A549 (cell line): ENCODE data around the gene TCF3. TPM values are rescaled to one million over a fixed set of nuclear protein-coding genes. Genes with fewer than 3 reads are reported as not detected.

Source experiments
- ATAC-seq, 2 experiments: fragments of 200-7000 bp in 1 of 2; fragments of >200 bp in 1 of 2; cut with Nextera tagmentation in 1 of 2; cut with Tn5 transposase in 1 of 2; 3 replicates each; pipeline versions ENCODE4 v1.8.0 to v1.9.1; 2018 to 2020; ENCODE audit warnings: mild to moderate bottlenecking in 1 of 2, moderate library complexity in 1 of 2
- CTCF ChIA-PET: fragments of 300-600 bp; sonication (Branson Sonifier 250); formaldehyde crosslinking; extraction: SDS; loops from one replicate; lab custom pipeline; 2021; ENCODE audit warnings: antibody characterized with exemption, inconsistent platforms; lab: Yijun Ruan, JAX
- POLR2A ChIA-PET: fragments of 350-600 bp; formaldehyde crosslinking; extraction: SDS; loops from one replicate; lab custom pipeline; 2021; ENCODE audit warnings: antibody characterized with exemption, inconsistent platforms; lab: Yijun Ruan, JAX
- DNase-seq, 2 experiments: peaks; one replicate each; pipeline versions ENCODE4 v3.0.0 to v3.0.0-alpha.2; 2011 to 2016; ENCODE audit warnings: low read depth in 1 of 2, low spot score in 1 of 2
- FAIRE-seq: peaks from 2 replicates; lab custom pipeline; 2011; peaks lifted over from hg19 to GRCh38; lab: Jason Lieb, UNC
- H3K27ac ChIP-seq, 2 experiments: fragments of >200 bp; sonication (Bioruptor Twin); formaldehyde crosslinking; 3 replicates each; pipeline ENCODE4 v1.5.1; 2016 to 2017
- H3K4me1 ChIP-seq: fragments of >200 bp; sonication (Bioruptor Twin); formaldehyde crosslinking; 3 replicates; pipeline ENCODE4 v1.6.1; 2016
- H3K4me2 ChIP-seq: fragments of >200 bp; sonication (Bioruptor Twin); formaldehyde crosslinking; 3 replicates; pipeline ENCODE4 v1.6.1; 2016
- H3K4me3 ChIP-seq: fragments of >200 bp; sonication (Bioruptor Twin); formaldehyde crosslinking; 3 replicates; pipeline ENCODE4 v1.5.1; 2016
- H3K9me3 ChIP-seq: fragments of >200 bp; sonication (Bioruptor Twin); formaldehyde crosslinking; 3 replicates; pipeline ENCODE4 v1.6.1; 2016
- BHLHE40 ChIP-seq: IDR thresholded peaks from 2 replicates; pipeline ENCODE4 v1.6.1; 2012; ENCODE audit warnings: low read depth, low read length, inconsistent platforms
- CBX8 ChIP-seq: fragments of 200-600 bp; sonication (generic); IDR thresholded peaks from 2 replicates; pipeline ENCODE4 v1.6.1; 2016
- CTCF ChIP-seq: fragments of >200 bp; sonication (Bioruptor Twin); formaldehyde crosslinking; IDR thresholded peaks from 3 replicates; pipeline ENCODE4 v1.5.1; 2016
- E2F6 ChIP-seq: IDR thresholded peaks from 2 replicates; pipeline ENCODE4 v1.6.1; 2012; ENCODE audit warnings: low read depth, borderline replicate concordance
- EHF ChIP-seq: fragments of 250-450 bp; sonication (Bioruptor Pico); IDR thresholded peaks from 2 replicates; pipeline ENCODE4 v1.5.0; 2020; ENCODE audit warnings: mild to moderate bottlenecking
- EHMT2 ChIP-seq: fragments of 200-600 bp; sonication (generic); IDR thresholded peaks from 2 replicates; pipeline ENCODE4 v1.6.1; 2016; ENCODE audit warnings: antibody characterized with exemption, low read depth, mild to moderate bottlenecking, moderate library complexity
- ESRRA ChIP-seq: fragments of 150-350 bp; IDR thresholded peaks from 2 replicates; pipeline ENCODE4 v1.6.1; 2014; ENCODE audit warnings: mild to moderate bottlenecking, low read length, borderline replicate concordance
- GATA3 ChIP-seq: IDR thresholded peaks from 2 replicates; pipeline ENCODE4 v1.6.1; 2012; ENCODE audit warnings: borderline replicate concordance
- HEYL ChIP-seq: fragments of 250-450 bp; sonication (Bioruptor Pico); IDR thresholded peaks from 2 replicates; pipeline ENCODE4 v1.8.0; 2021; ENCODE audit warnings: mild to moderate bottlenecking, moderate library complexity
- HMGXB4 ChIP-seq: fragments of 250-450 bp; sonication (Bioruptor Pico); IDR thresholded peaks from 2 replicates; pipeline ENCODE4 v1.5.0; 2021; ENCODE audit warnings: mild to moderate bottlenecking, moderate library complexity, borderline replicate concordance
- HOXB13 ChIP-seq: fragments of 250-450 bp; sonication (Bioruptor Pico); IDR thresholded peaks from 2 replicates; pipeline ENCODE4 v1.5.0; 2020; ENCODE audit warnings: low read depth, mild to moderate bottlenecking, moderate library complexity
- HOXB5 ChIP-seq: fragments of 250-450 bp; sonication (Bioruptor Pico); IDR thresholded peaks from 2 replicates; pipeline ENCODE4 v1.5.0; 2020; ENCODE audit warnings: mild to moderate bottlenecking, moderate library complexity
- JUN ChIP-seq, 2 experiments: fragments of >200 bp; sonication (Bioruptor Twin); formaldehyde crosslinking; IDR thresholded peaks; 2 replicates in 1 of 2; 3 replicates in 1 of 2; pipeline ENCODE4 v1.6.1; 2016 to 2017
- JUNB ChIP-seq: fragments of >200 bp; sonication (Bioruptor Twin); formaldehyde crosslinking; IDR thresholded peaks from 2 replicates; pipeline ENCODE4 v1.6.1; 2016
- KDM1A ChIP-seq: fragments of 200-600 bp; sonication (generic); IDR thresholded peaks from 2 replicates; pipeline ENCODE4 v1.6.1; 2016; ENCODE audit warnings: low read depth, mild to moderate bottlenecking
- KDM5A ChIP-seq: fragments of 200-600 bp; sonication (generic); IDR thresholded peaks from 2 replicates; pipeline ENCODE4 v1.6.1; 2016; ENCODE audit warnings: antibody characterized with exemption, mild to moderate bottlenecking
- MAX ChIP-seq: IDR thresholded peaks from 2 replicates; pipeline ENCODE4 v1.6.1; 2012
- MAZ ChIP-seq: fragments of 150-350 bp; IDR thresholded peaks from 2 replicates; pipeline ENCODE4 v1.6.1; 2014; ENCODE audit warnings: antibody characterized with exemption, low read depth, low read length, borderline replicate concordance
- NFE2L2 ChIP-seq: fragments of 150-350 bp; conservative IDR thresholded peaks from 2 replicates; pipeline ENCODE4 v1.6.1; 2014; ENCODE audit warnings: low read length
- NR3C1 ChIP-seq: fragments of >200 bp; sonication (Bioruptor Twin); formaldehyde crosslinking; IDR thresholded peaks from 3 replicates; pipeline ENCODE4 v1.6.1; 2017
- PBX3 ChIP-seq: IDR thresholded peaks from 2 replicates; pipeline ENCODE4 v1.6.1; 2012
- PHF8 ChIP-seq: fragments of 200-600 bp; sonication (generic); IDR thresholded peaks from 2 replicates; pipeline ENCODE4 v1.6.1; 2016; ENCODE audit warnings: low read depth, mild to moderate bottlenecking, antibody characterized with exemption, moderate library complexity, borderline replicate concordance
- RARB ChIP-seq: fragments of 250-450 bp; sonication (Bioruptor Pico); IDR thresholded peaks from 2 replicates; pipeline ENCODE4 v1.8.0; 2021; ENCODE audit warnings: mild to moderate bottlenecking, moderate library complexity
- RCOR1 ChIP-seq: fragments of 150-350 bp; IDR thresholded peaks from 2 replicates; pipeline ENCODE4 v1.6.1; 2014; ENCODE audit warnings: antibody characterized with exemption, low read length, low read depth
- ZFP36 ChIP-seq: fragments of 450-650 bp; IDR thresholded peaks from 2 replicates; pipeline ENCODE4 v1.6.1; 2014; ENCODE audit warnings: borderline replicate concordance; ENCODE audit not compliant: partially characterized antibody
- ZNF302 ChIP-seq: fragments of 250-450 bp; sonication (Bioruptor Pico); IDR thresholded peaks from 2 replicates; pipeline ENCODE4 v1.9.0; 2021; ENCODE audit warnings: inconsistent platforms, mild to moderate bottlenecking, moderate library complexity
- WGBS: methylation state at CpG from one replicate; pipeline ENCODE4 v1.1.6; 2017; ENCODE audit errors: missing lambda C conversion rate; 5-methylcytosine and 5-hydroxymethylcytosine counted together
- polyA plus RNA-seq, 4 experiments: library from polyadenylated mRNA; depleted of rRNA in 3 of 4; stranded (reverse); fragments of >200 nt; fragmentation: RNase III in 1 of 4; extraction: RNeasy Plus Mini Kit Qiagen cat#74134 plus additional on column Dnase treatment in 1 of 4; gene quantifications; 2 replicates in 3 of 4; 3 replicates in 1 of 4; pipeline ENCODE4 v1.2.3, GENCODE V29; 2011 to 2017

The TCF3 gene
- polyA plus RNA-seq, 2 of the 4 experiments (the other 2 are of a cell fraction), result 25.6 to 52.6 TPM

- DNase-seq (no peak), FAIRE-seq (no peak), ATAC-seq (no peak)
- ChIA-PET CTCF (interaction anchor here (2.0 to 2.2 kb wide), 3 partner anchors 8 to 113 kb away, joined by 6 to 11 read pairs (median 7); no protein-coding TSS in a partner anchor), POLR2A (no interaction called here)
- Histone ChIP-seq H3K4me1 (peaks cover 8% of the 10 kb centered on the region; the same call in 2 of the 3 replicates), H3K4me2 (no peak overlapping the region), H3K27ac (no peak overlapping the region), H3K4me3 (no peak overlapping the region), H3K9me3 (no peaks in the 10 kb centered on the region)
- TF ChIP-seq JUNB (no peak), ZFP36 (peak; percentile 75)
- 82% methylated on average over 4 of the region's 4 CpGs for WGBS
These were observed 6.6 kb upstream of the TCF3 start for GRCh38 chr19:1659084-1659427.

- no peak for FAIRE-seq
- ChIA-PET POLR2A (no interaction called here), CTCF (interaction anchor here (0.6 to 2.2 kb wide), 4 partner anchors 9 to 519 kb away, joined by 3 to 11 read pairs (median 6); no protein-coding TSS in a partner anchor)
- H3K4me1 ChIP-seq, result peaks cover 8% of the 10 kb centered on the region; the same call in 2 of the 3 replicates
- no peak overlapping the region for H3K4me2 ChIP-seq
- DNase-seq, result no peak
- no peak for ATAC-seq
- no peak overlapping the region for H3K27ac ChIP-seq
- H3K4me3 ChIP-seq, result no peak overlapping the region
- no peaks in the 10 kb centered on the region for H3K9me3 ChIP-seq
- 52% methylated on average over 19 of the region's 33 CpGs for WGBS
- TF ChIP-seq E2F6 (no peak), HMGXB4 (no peak), BHLHE40 (no peak), KDM5A (no peak), EHF (CRISPR knock-in tag) (no peak), MAZ (no peak), HEYL (CRISPR knock-in tag) (no peak), NR3C1 (no peak), JUN (IDR thresholded peaks at IDR 0.05) (no peak), RARB (CRISPR knock-in tag) (no peak), NFE2L2 (no peak), ESRRA (no peak)
These were observed 6.0 kb upstream of the TCF3 start for GRCh38 chr19:1658150-1659083.

GRCh38 chr19:1657746-1658145 lies 5.3 kb upstream of the TCF3 start:
- DNase-seq (no peak), FAIRE-seq (no peak), ATAC-seq (no peak)
- Histone ChIP-seq H3K4me1 (peaks cover 8% of the 10 kb centered on the region; the same call in 2 of the 3 replicates), H3K4me3 (no peak overlapping the region), H3K27ac (no peak overlapping the region), H3K4me2 (no peak overlapping the region), H3K9me3 (no peaks in the 10 kb centered on the region)
- POLR2A ChIA-PET, result no interaction called here
- CTCF ChIA-PET, result interaction anchor here (2.0 to 2.2 kb wide), 2 partner anchors 10 to 15 kb away, joined by 6 to 11 read pairs; no protein-coding TSS in a partner anchor
- 41% methylated on average over 10 of the region's 17 CpGs for WGBS
- TF ChIP-seq KDM5A (no peak), EHMT2 (no peak), MAX (no peak), ZNF302 (no peak), PHF8 (no peak), CBX8 (no peak), ESRRA (no peak), RCOR1 (no peak), NFE2L2 (no peak), HOXB13 (CRISPR knock-in tag) (no peak), GATA3 (no peak), KDM1A (no peak), EHF (CRISPR knock-in tag) (no peak), HOXB5 (CRISPR knock-in tag) (no peak), PBX3 (no peak), CTCF (no peak)
